G401.6 (cell line): ENCODE measurements around the gene STMP1.

ENCODE experiments used
- FAIRE-seq: peaks from 2 replicates; lab custom pipeline; 2012; peaks lifted over from hg19 to GRCh38; lab: Jason Lieb, UNC

STMP1 gene

DNA sequence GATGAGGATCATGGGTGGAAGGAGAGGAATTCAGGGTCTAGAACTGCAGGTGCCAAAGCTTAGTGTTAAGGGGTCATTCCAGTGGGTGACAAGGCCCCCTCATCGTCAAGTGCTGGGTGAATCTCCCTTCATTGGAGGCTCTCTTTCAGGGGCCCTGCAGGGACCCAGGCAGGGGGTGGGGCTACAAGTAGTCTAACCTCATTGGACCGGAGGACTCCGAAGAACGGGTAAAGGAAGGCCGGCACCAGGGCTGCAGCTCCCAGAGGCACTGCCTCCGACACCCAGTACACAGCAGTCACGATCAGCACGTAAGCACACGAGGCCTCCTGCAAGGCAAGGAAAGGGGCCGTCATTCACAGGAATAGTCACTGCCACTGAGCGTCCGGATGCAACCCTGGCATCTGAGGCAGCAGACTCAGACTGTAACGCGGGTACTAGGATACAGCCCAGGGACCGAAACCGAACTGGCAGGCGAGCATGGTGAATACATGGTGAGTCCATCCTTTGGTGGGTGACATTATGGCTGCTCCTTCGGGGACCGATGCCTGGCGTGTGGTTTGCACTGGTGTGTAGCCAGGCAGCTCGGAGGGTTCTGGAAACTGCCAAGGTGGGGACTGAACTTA is 59.0 kb downstream of the STMP1 start:
- no peak for FAIRE-seq

DNA sequence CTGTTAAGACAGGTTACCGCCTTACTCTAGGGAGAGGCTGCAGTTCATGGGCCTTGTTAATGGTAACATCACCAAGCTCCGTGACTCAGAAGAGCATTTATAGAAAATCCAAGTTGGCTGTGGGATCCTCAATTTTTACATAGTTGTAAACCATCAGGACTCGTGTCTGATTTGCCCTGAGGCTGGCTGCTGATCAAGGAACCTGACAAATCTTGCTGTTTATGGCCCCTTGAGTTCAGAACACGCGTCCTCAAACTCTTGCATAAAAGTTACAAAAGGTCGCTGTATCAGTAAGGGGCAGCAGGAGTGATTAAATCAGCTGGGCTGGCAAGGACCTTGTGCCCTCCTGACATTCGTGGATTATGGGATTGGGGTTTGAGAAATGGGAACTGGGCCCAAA is 61.1 kb downstream of the STMP1 start:
- no peak for FAIRE-seq
